C4-2B (cell line): ENCODE data around the gene PATJ.

Experiments
- ZFX ChIP-seq: fragments of 450-650 bp; IDR thresholded peaks from 2 replicates; pipeline ENCODE4 v1.6.1; 2017
- TF ChIP-seq, protein P1 (sequence below): fragments of 450-650 bp; conservative IDR thresholded peaks from 2 replicates; pipeline ENCODE4 v1.5.1; 2017; ENCODE audit warnings: mild to moderate bottlenecking

GRCh38 chr1:61825393-61825792 is 83.1 kb downstream of the PATJ start:
- TF ChIP-seq, protein P1, sequence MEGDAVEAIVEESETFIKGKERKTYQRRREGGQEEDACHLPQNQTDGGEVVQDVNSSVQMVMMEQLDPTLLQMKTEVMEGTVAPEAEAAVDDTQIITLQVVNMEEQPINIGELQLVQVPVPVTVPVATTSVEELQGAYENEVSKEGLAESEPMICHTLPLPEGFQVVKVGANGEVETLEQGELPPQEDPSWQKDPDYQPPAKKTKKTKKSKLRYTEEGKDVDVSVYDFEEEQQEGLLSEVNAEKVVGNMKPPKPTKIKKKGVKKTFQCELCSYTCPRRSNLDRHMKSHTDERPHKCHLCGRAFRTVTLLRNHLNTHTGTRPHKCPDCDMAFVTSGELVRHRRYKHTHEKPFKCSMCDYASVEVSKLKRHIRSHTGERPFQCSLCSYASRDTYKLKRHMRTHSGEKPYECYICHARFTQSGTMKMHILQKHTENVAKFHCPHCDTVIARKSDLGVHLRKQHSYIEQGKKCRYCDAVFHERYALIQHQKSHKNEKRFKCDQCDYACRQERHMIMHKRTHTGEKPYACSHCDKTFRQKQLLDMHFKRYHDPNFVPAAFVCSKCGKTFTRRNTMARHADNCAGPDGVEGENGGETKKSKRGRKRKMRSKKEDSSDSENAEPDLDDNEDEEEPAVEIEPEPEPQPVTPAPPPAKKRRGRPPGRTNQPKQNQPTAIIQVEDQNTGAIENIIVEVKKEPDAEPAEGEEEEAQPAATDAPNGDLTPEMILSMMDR: no peak
- no peak for TF ChIP-seq ZFX
